ENCODE results near the gene MRPL53. TPM values are rescaled to one million over a fixed set of nuclear protein-coding genes. Genes with fewer than 3 reads are reported as not detected.

Gene MRPL53
- total RNA-seq, 4 donors from 2014 or later = 26.5 to 48.7 (median 41.5) TPM

DNA sequence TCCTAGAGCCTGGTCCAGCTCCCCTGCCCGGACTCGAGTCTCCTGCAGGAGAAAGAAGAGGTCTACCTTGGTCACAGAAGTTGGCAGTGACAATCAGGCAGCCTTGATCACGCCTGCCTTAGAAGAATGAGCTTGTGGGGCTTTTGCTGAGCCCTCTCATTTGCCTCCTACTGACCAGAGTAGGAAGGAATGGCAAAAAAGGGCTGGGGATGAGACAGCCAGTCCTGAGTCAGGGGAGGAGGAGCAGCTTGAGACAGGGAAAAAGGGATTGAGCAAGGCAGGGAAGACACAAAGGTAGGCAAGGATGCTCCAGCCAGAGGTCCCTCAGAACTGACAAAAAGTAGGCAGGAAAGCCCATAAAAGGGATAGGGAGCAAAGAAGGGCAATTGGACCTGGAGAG is 44.9 kb downstream of the MRPL53 start:
- in situ Hi-C loops (cut with MboI; ENCODE audit: low sequenced_read_pairs in 4 of 4) = no loop called here
- no peak for ATAC-seq
- H3K27ac ChIP-seq = no peak overlapping the region
- H3K27me3 ChIP-seq = peaks cover 0 to 11% (median 8%) of the 10 kb centered on the region in 3 donors
- peaks cover 0 to 17% of the 10 kb centered on the region in 2 donors for H3K36me3 ChIP-seq
- no peak for DNase-seq
- intact Hi-C loops (cut with DNase I; ENCODE audit: low total_unique reads) = no loop called here
- TF ChIP-seq POLR2A (IDR thresholded peaks at IDR 0.05) = no peak
- TF ChIP-seq, protein P1, sequence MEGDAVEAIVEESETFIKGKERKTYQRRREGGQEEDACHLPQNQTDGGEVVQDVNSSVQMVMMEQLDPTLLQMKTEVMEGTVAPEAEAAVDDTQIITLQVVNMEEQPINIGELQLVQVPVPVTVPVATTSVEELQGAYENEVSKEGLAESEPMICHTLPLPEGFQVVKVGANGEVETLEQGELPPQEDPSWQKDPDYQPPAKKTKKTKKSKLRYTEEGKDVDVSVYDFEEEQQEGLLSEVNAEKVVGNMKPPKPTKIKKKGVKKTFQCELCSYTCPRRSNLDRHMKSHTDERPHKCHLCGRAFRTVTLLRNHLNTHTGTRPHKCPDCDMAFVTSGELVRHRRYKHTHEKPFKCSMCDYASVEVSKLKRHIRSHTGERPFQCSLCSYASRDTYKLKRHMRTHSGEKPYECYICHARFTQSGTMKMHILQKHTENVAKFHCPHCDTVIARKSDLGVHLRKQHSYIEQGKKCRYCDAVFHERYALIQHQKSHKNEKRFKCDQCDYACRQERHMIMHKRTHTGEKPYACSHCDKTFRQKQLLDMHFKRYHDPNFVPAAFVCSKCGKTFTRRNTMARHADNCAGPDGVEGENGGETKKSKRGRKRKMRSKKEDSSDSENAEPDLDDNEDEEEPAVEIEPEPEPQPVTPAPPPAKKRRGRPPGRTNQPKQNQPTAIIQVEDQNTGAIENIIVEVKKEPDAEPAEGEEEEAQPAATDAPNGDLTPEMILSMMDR (IDR thresholded peaks at IDR 0.05 in 4 of 5, conservative IDR thresholded peaks at IDR 0.05 in 1 of 5) = no peak
- no peaks in the 10 kb centered on the region for H3K4me1 ChIP-seq
- no peak overlapping the region for H3K4me3 ChIP-seq
- H3K9me3 ChIP-seq = no peaks in the 10 kb centered on the region

DNA sequence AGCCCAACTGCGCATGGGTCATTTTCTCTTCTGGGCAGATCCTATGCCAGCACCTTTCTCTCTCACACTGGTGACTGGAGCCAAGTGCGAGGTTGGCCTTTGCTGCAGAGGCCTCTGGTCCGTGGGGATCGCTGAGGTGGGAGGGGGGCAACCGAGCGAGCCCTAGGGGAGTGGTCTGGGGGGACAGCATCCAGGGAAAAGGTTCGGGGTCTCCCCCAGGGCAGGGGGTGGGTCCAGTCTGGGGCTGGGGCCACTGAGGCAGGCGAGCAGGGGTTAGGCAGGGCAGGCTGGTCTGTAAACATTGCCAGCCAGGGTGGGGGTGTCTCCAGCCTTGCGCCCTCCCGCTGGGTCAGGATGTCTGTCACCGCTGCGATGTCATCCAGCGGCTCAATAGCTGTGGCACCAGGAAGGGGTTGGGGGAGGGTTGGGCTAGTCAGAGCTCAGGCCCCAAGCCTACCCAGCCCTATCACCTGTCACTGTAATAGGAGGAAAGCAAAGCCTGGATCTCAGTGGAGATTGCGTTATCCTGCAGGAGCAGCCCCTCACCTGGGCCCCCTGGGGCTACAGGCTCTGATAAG is 46.2 kb downstream of the MRPL53 start:
- no peaks in the 10 kb centered on the region for H3K9me3 ChIP-seq
- H3K27me3 ChIP-seq = peaks cover 11 to 21% (median 18%) of the 10 kb centered on the region in 3 donors
- peaks cover 0 to 17% of the 10 kb centered on the region in 2 donors for H3K36me3 ChIP-seq
- no peak for TF ChIP-seq POLR2A (IDR thresholded peaks at IDR 0.05)
- TF ChIP-seq, protein P1 (IDR thresholded peaks at IDR 0.05 in 4 of 5, conservative IDR thresholded peaks at IDR 0.05 in 1 of 5) = no peak
- peaks cover 5 to 9% of the 10 kb centered on the region in 2 donors for H3K4me1 ChIP-seq
- no peak overlapping the region for H3K27ac ChIP-seq
- H3K4me3 ChIP-seq = no peak overlapping the region
- intact Hi-C loops (cut with DNase I; ENCODE audit: low total_unique reads) (no loop called here), in situ Hi-C loops (cut with MboI; ENCODE audit: low sequenced_read_pairs in 4 of 4) (no loop called here)
- ATAC-seq = no peak
- DNase-seq = no peak

DNA sequence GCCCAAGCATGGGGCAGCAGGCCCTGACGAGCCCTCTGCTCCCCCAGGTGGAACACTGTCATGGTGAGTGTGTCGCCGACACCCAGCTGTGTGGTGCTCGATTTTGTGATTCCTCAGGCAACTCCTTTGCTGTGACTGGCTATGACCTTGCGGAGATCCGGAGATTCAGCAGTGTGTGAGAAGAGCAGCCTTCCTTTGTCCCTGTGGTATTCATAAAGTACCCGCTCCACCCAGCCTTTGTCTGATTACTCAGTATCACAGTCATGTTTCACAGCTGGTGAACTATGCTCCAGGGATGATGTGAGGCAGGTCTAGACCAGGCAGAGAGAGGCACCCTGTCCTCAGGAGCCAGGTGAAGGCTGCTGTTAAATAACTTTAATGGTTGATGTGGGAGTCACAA is 47.0 kb downstream of the MRPL53 start:
- no peak overlapping the region for H3K4me3 ChIP-seq
- peaks cover 5 to 9% of the 10 kb centered on the region in 2 donors for H3K4me1 ChIP-seq
- H3K27me3 ChIP-seq = peaks cover 14 to 29% (median 24%) of the 10 kb centered on the region in 3 donors
- H3K36me3 ChIP-seq = peaks cover 0 to 17% of the 10 kb centered on the region in 2 donors
- intact Hi-C loops (cut with DNase I; ENCODE audit: low total_unique reads) (no loop called here), in situ Hi-C loops (cut with MboI; ENCODE audit: low sequenced_read_pairs in 4 of 4) (no loop called here)
- no peak overlapping the region for H3K27ac ChIP-seq
- TF ChIP-seq, protein P1 (IDR thresholded peaks at IDR 0.05 in 4 of 5, conservative IDR thresholded peaks at IDR 0.05 in 1 of 5) = no peak
- no peak for TF ChIP-seq POLR2A (IDR thresholded peaks at IDR 0.05)
- no peaks in the 10 kb centered on the region for H3K9me3 ChIP-seq
- no peak for DNase-seq
- ATAC-seq = no peak

DNA sequence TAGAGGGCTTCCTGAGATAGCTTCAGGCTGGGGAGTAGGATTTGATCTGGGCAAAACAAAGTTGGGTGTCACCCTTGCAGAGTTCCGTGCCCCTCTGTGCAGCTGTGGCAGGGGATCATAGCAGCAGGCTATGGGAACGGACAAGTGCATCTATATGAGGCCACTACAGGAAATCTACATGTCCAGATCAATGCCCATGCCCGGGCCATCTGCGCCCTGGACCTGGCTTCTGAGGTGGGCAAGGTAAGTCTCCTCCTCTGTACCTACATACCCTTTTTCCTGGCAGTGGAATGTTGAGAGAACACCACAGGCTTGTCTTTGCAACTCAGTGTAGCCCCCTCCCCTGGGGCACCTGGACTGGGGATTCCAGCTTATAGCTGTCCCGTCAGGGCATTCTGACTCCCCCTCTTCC is 47.5 kb downstream of the MRPL53 start:
- intact Hi-C loops (cut with DNase I; ENCODE audit: low total_unique reads) = no loop called here
- TF ChIP-seq, protein P1 (IDR thresholded peaks at IDR 0.05 in 4 of 5, conservative IDR thresholded peaks at IDR 0.05 in 1 of 5) = no peak
- ATAC-seq = no peak
- Histone ChIP-seq H3K4me1 (peaks cover 5 to 9% of the 10 kb centered on the region in 2 donors), H3K9me3 (no peaks in the 10 kb centered on the region), H3K27me3 (peaks cover 17 to 33% (median 24%) of the 10 kb centered on the region in 3 donors), H3K4me3 (no peak overlapping the region), H3K36me3 (peaks cover 0 to 17% of the 10 kb centered on the region in 2 donors), H3K27ac (no peak overlapping the region)
- DNase-seq = no peak
- in situ Hi-C loops (cut with MboI; ENCODE audit: low sequenced_read_pairs in 4 of 4) = no loop called here

All from gastrocnemius medialis (tissue), 4 donors.